Thyroid gland (tissue), 4 donors: ENCODE results near the gene ARMC9.

Experiments used
- POLR2A ChIP-seq, 2 donors: fragments of 450-650 bp; IDR thresholded peaks; one replicate each; pipeline ENCODE4 v1.6.1; 2017; ENCODE audit warnings: antibody characterized with exemption in 2 of 2, mild to moderate bottlenecking in 2 of 2, moderate library complexity in 1 of 2
- TF ChIP-seq, protein P1 (sequence below), 6 experiments: fragments of 200-600 bp in 3 of 6; fragments of 450-650 bp in 3 of 6; sonication (generic) in 3 of 6; IDR thresholded peaks; one replicate each; pipeline ENCODE4 v1.5.1; 2016 to 2019; ENCODE audit warnings: antibody characterized with exemption in 6 of 6, mild to moderate bottlenecking in 2 of 6, inconsistent platforms in 1 of 6, moderate library complexity in 1 of 6

DNA sequence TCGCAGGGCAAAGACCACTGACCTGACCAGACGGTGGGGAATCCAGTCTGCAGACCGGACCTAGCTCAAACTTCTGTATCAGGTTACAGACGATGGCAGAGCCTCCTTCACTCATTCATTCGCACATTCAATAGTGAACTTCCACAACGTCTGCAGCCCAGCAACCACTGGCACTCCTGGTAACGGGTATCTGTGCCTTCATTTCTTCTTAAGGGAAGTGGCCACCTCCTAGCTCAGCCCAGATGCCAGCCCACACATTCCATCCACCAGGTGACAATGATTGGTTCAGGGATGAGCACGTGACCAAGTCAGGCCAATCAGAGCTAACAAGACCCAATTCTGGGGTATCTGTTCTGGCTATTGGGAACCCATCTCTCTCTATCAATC is 15.9 kb upstream of the ARMC9 start:
- TF ChIP-seq, protein P1, sequence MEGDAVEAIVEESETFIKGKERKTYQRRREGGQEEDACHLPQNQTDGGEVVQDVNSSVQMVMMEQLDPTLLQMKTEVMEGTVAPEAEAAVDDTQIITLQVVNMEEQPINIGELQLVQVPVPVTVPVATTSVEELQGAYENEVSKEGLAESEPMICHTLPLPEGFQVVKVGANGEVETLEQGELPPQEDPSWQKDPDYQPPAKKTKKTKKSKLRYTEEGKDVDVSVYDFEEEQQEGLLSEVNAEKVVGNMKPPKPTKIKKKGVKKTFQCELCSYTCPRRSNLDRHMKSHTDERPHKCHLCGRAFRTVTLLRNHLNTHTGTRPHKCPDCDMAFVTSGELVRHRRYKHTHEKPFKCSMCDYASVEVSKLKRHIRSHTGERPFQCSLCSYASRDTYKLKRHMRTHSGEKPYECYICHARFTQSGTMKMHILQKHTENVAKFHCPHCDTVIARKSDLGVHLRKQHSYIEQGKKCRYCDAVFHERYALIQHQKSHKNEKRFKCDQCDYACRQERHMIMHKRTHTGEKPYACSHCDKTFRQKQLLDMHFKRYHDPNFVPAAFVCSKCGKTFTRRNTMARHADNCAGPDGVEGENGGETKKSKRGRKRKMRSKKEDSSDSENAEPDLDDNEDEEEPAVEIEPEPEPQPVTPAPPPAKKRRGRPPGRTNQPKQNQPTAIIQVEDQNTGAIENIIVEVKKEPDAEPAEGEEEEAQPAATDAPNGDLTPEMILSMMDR (IDR thresholded peaks at IDR 0.05), result no peak
- no peak for TF ChIP-seq POLR2A (IDR thresholded peaks at IDR 0.05)
